SU-DHL-6 (cell line): ENCODE results near the gene ZC3H12D.

Experiments
- EZH2phosphoT487 ChIP-seq: fragments of 200-600 bp; sonication (generic), shearing (Covaris generic); conservative IDR thresholded peaks from 2 replicates; pipeline ENCODE4 v1.6.1; 2018; ENCODE audit warnings: mild to moderate bottlenecking, antibody characterized with exemption, low read length, moderate library complexity, mixed read lengths
- TF ChIP-seq, protein P1 (sequence below): fragments of 200-600 bp; sonication (generic); IDR thresholded peaks from one replicate; pipeline ENCODE4 v1.5.1; 2017; ENCODE audit warnings: antibody characterized with exemption, mild to moderate bottlenecking, low read length, moderate library complexity; ENCODE audit not compliant: insufficient read depth, poor library complexity, severe bottlenecking

DNA sequence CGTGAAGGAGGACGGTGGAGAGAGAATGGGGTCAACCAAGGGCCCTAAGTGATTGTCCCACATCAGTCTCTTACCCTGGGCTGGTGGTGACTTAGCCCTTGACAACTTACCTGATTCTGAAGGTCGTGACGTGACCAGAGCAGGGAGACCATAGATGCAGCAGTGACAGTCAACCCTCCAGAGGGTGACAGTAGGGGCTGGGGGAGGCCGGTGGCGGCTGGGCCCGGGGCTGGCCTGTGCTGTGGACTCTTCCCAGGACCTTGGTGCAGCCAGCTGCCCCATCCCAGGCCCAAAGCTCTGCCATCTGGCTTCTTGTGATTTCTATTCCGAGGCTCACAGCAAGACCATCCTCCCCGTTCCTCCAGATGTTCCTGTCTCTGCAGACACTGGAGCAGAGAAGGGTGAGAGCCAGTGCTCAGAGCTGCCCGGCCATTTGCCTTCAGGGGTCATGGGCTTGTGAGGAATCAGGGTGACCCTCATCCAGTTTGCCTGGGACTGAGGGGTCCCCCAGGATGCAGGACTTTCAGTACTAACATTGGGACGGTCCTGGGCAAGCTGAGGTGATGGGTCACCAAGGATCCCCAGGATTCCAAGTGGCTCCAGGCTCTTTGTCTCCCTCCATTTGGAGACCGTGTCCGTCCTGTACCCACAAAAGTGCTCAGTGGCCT, 48.8 kb downstream of the ZC3H12D start:
- TF ChIP-seq, protein P1, sequence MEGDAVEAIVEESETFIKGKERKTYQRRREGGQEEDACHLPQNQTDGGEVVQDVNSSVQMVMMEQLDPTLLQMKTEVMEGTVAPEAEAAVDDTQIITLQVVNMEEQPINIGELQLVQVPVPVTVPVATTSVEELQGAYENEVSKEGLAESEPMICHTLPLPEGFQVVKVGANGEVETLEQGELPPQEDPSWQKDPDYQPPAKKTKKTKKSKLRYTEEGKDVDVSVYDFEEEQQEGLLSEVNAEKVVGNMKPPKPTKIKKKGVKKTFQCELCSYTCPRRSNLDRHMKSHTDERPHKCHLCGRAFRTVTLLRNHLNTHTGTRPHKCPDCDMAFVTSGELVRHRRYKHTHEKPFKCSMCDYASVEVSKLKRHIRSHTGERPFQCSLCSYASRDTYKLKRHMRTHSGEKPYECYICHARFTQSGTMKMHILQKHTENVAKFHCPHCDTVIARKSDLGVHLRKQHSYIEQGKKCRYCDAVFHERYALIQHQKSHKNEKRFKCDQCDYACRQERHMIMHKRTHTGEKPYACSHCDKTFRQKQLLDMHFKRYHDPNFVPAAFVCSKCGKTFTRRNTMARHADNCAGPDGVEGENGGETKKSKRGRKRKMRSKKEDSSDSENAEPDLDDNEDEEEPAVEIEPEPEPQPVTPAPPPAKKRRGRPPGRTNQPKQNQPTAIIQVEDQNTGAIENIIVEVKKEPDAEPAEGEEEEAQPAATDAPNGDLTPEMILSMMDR: no peak
- no peak for TF ChIP-seq EZH2phosphoT487
